ENCODE measurements around the gene TLL2.
A peak's percentile ranks its signal among the peaks of the same experiment; 100 is the strongest.

Gene TLL2

GRCh38 chr10:96421995-96422394, 91.7 kb downstream of the TLL2 start:
- Histone ChIP-seq H3K4me1 (ENCODE audit: low read length) (no peaks in the 10 kb centered on the region), H3K9me3 (replicated peaks; ENCODE audit: insufficient read depth, low read length) (no peaks in the 10 kb centered on the region), H3K9ac (ENCODE audit: low read length) (no peak overlapping the region), H4K20me1 (ENCODE audit: insufficient read depth, low read length) (no peaks in the 10 kb centered on the region), H3K36me3 (replicated peaks; ENCODE audit: insufficient read depth, low read length) (no peaks in the 10 kb centered on the region), H3F3A (ENCODE audit: insufficient read depth, low read length) (no peaks in the 10 kb centered on the region), H3K79me2 (ENCODE audit: low read length) (no peaks in the 10 kb centered on the region), H3K27ac (ENCODE audit: low read length) (no peak overlapping the region), H3K9me2 (replicated peaks; ENCODE audit: insufficient read depth, low read length) (no peaks in the 10 kb centered on the region), H3K27me3 (replicated peaks; ENCODE audit: insufficient read depth, low read length) (no peaks in the 10 kb centered on the region), H3K4me2 (ENCODE audit: low read depth, low read length) (no peak overlapping the region), H2AFZ (ENCODE audit: low read length) (no peak overlapping the region), H3K4me3 (ENCODE audit: low read length) (no peak overlapping the region)
- peak; percentile 54 for DNase-seq
- TF ChIP-seq CTCF (IDR thresholded peaks at IDR 0.05; ENCODE audit: low read length), result no peak
- TF ChIP-seq EZH2 (optimal IDR thresholded peaks at IDR 0.05; ENCODE audit: low read depth, low read length), result no peak

- no peak for TF ChIP-seq EZH2phosphoT487 (IDR thresholded peaks at IDR 0.05; ENCODE audit: low read length)
- TF ChIP-seq CTCF (IDR thresholded peaks at IDR 0.05; ENCODE audit: low read length), result no peak
- no peak for TF ChIP-seq EZH2 (optimal IDR thresholded peaks at IDR 0.05; ENCODE audit: low read depth, low read length)
- no peak for DNase-seq
- Histone ChIP-seq H3K27ac (ENCODE audit: low read length) (no peak overlapping the region), H3K9ac (ENCODE audit: low read length) (no peak overlapping the region), H3K79me2 (ENCODE audit: low read length) (no peaks in the 10 kb centered on the region), H3F3A (ENCODE audit: insufficient read depth, low read length) (no peaks in the 10 kb centered on the region), H3K4me2 (ENCODE audit: low read depth, low read length) (no peak overlapping the region), H3K9me3 (replicated peaks; ENCODE audit: insufficient read depth, low read length) (no peaks in the 10 kb centered on the region), H3K27me3 (replicated peaks; ENCODE audit: insufficient read depth, low read length) (no peaks in the 10 kb centered on the region), H4K20me1 (ENCODE audit: insufficient read depth, low read length) (no peaks in the 10 kb centered on the region), H3K4me3 (ENCODE audit: low read length) (no peak overlapping the region), H3K36me3 (replicated peaks; ENCODE audit: insufficient read depth, low read length) (no peaks in the 10 kb centered on the region), H2AFZ (ENCODE audit: low read length) (no peak overlapping the region), H3K9me2 (replicated peaks; ENCODE audit: insufficient read depth, low read length) (no peaks in the 10 kb centered on the region), H3K4me1 (ENCODE audit: low read length) (no peaks in the 10 kb centered on the region)
Observed at GRCh38 chr10:96420228-96421009, 93.3 kb downstream of the TLL2 start.

GRCh38 chr10:96419351-96419750, 94.4 kb downstream of the TLL2 start:
- DNase-seq, result no peak
- no peaks in the 10 kb centered on the region for H3F3A ChIP-seq (ENCODE audit: insufficient read depth, low read length)
- no peaks in the 10 kb centered on the region for H3K79me2 ChIP-seq (ENCODE audit: low read length)
- H3K4me2 ChIP-seq (ENCODE audit: low read depth, low read length), result no peak overlapping the region
- H3K9me2 ChIP-seq (replicated peaks; ENCODE audit: insufficient read depth, low read length), result no peaks in the 10 kb centered on the region
- no peaks in the 10 kb centered on the region for H3K4me1 ChIP-seq (ENCODE audit: low read length)
- H3K36me3 ChIP-seq (replicated peaks; ENCODE audit: insufficient read depth, low read length), result no peaks in the 10 kb centered on the region
- H2AFZ ChIP-seq (ENCODE audit: low read length), result no peak overlapping the region
- no peak overlapping the region for H3K9ac ChIP-seq (ENCODE audit: low read length)
- H3K9me3 ChIP-seq (replicated peaks; ENCODE audit: insufficient read depth, low read length), result no peaks in the 10 kb centered on the region
- no peaks in the 10 kb centered on the region for H3K27me3 ChIP-seq (replicated peaks; ENCODE audit: insufficient read depth, low read length)
- TF ChIP-seq EZH2phosphoT487 (IDR thresholded peaks at IDR 0.05; ENCODE audit: low read length), result no peak
- TF ChIP-seq EZH2 (optimal IDR thresholded peaks at IDR 0.05; ENCODE audit: low read depth, low read length), result no peak
- TF ChIP-seq CTCF (IDR thresholded peaks at IDR 0.05; ENCODE audit: low read length), result no peak
- H3K27ac ChIP-seq (ENCODE audit: low read length), result no peak overlapping the region
- H4K20me1 ChIP-seq (ENCODE audit: insufficient read depth, low read length), result no peaks in the 10 kb centered on the region
- H3K4me3 ChIP-seq (ENCODE audit: low read length), result no peak overlapping the region
